IMR-90 (cell line): ENCODE results near the gene POLR3B. TPM values are rescaled to one million over a fixed set of nuclear protein-coding genes. Genes with fewer than 3 reads are reported as not detected.

Experiments
- ATAC-seq: fragments of 200-7000 bp; cut with Tn5 transposase; 2 replicates; pipeline ENCODE4 v1.9.1; 2020; ENCODE audit warnings: low read depth, mild to moderate bottlenecking, moderate library complexity
- BruUV-seq: library from RNA; stranded (reverse); fragments of 400-500 nt; replicated peaks from 2 replicates; lab custom pipeline; 2021; lab: Mats Ljungman, UMichigan
- CTCF ChIA-PET: fragments of 300-600 bp; formaldehyde crosslinking; extraction: SDS; loops from one replicate; lab custom pipeline; 2021; ENCODE audit warnings: antibody characterized with exemption; lab: Yijun Ruan, JAX
- POLR2A ChIA-PET: fragments of 300-600 bp; sonication (Branson Sonifier 250); formaldehyde crosslinking; loops from one replicate; lab custom pipeline; 2022; ENCODE audit warnings: antibody characterized with exemption; ENCODE audit not compliant: unreplicated experiment; lab: Charles Lee
- DNase-seq: peaks from one replicate; pipeline ENCODE4 v3.0.0; 2013
- H2AFZ ChIP-seq: replicated peaks from 2 replicates; pipeline ENCODE3; 2013; ENCODE audit warnings: low read length, mild to moderate bottlenecking; ENCODE audit not compliant: poor library complexity
- H2AK5ac ChIP-seq: 2 replicates; pipeline ENCODE4 v1.6.1; 2013; ENCODE audit warnings: low read depth, low read length, inconsistent platforms
- H2AK9ac ChIP-seq: replicated peaks from 2 replicates; pipeline ENCODE3; 2013; ENCODE audit warnings: mild to moderate bottlenecking, low read depth, low read length, moderate library complexity; ENCODE audit not compliant: poor library complexity
- H2BK120ac ChIP-seq: 2 replicates; pipeline ENCODE4 v1.6.1; 2013; ENCODE audit warnings: low read depth, low read length, inconsistent platforms
- H2BK15ac ChIP-seq: 3 replicates; pipeline ENCODE4 v1.6.1; 2013; ENCODE audit warnings: low read depth, low read length, inconsistent platforms
- H2BK20ac ChIP-seq: 2 replicates; pipeline ENCODE4 v1.6.1; 2013; ENCODE audit warnings: low read depth, mild to moderate bottlenecking, inconsistent platforms, low read length, moderate library complexity
- H2BK5ac ChIP-seq: 2 replicates; pipeline ENCODE4 v1.6.1; 2013; ENCODE audit warnings: mild to moderate bottlenecking, low read depth, low read length, inconsistent platforms; ENCODE audit not compliant: poor library complexity, severe bottlenecking
- H3K14ac ChIP-seq: replicated peaks from 2 replicates; pipeline ENCODE4 v1.6.1; 2013; ENCODE audit warnings: low read depth, low read length, inconsistent platforms
- H3K18ac ChIP-seq: 2 replicates; pipeline ENCODE4 v1.6.1; 2013; ENCODE audit warnings: low read depth, low read length, control low read depth
- H3K23ac ChIP-seq: 2 replicates; pipeline ENCODE4 v1.6.1; 2013; ENCODE audit warnings: low read depth, low read length, inconsistent platforms
- H3K27ac ChIP-seq: 2 replicates; pipeline ENCODE4 v1.5.1; 2013; ENCODE audit warnings: mild to moderate bottlenecking, control low read depth, low read length; ENCODE audit not compliant: insufficient read depth
- H3K27me3 ChIP-seq: 2 replicates; pipeline ENCODE4 v1.6.1; 2013; ENCODE audit warnings: low read length; ENCODE audit not compliant: control insufficient read depth, insufficient read depth
- H3K36me3 ChIP-seq: 2 replicates; pipeline ENCODE4 v1.6.1; 2013; ENCODE audit warnings: low read length, mixed read lengths; ENCODE audit not compliant: control insufficient read depth, insufficient read depth
- H3K4ac ChIP-seq: 2 replicates; pipeline ENCODE4 v1.6.1; 2013; ENCODE audit warnings: low read depth, low read length, inconsistent platforms
- H3K4me1 ChIP-seq: 2 replicates; pipeline ENCODE4 v1.6.1; 2013; ENCODE audit warnings: low read length, mixed read lengths; ENCODE audit not compliant: control insufficient read depth, insufficient read depth
- H3K4me2 ChIP-seq: 2 replicates; pipeline ENCODE4 v1.6.1; 2013; ENCODE audit warnings: low read depth, mild to moderate bottlenecking, control low read depth, low read length, moderate library complexity
- H3K4me3 ChIP-seq: 2 replicates; pipeline ENCODE4 v1.5.1; 2013; ENCODE audit warnings: low read depth, mild to moderate bottlenecking, control low read depth, low read length, moderate library complexity; ENCODE audit not compliant: insufficient read depth
- H3K56ac ChIP-seq: 2 replicates; pipeline ENCODE4 v1.6.1; 2013; ENCODE audit warnings: low read length, inconsistent platforms; ENCODE audit not compliant: insufficient read depth; ENCODE audit errors: extremely low read depth
- H3K79me1 ChIP-seq, 2 experiments: 2 replicates each; pipeline ENCODE4 v1.6.1; 2013; ENCODE audit warnings: low read length in 2 of 2, inconsistent platforms in 1 of 2, low read depth in 1 of 2
- H3K9ac ChIP-seq: 2 replicates; pipeline ENCODE4 v1.6.1; 2013; ENCODE audit warnings: low read depth, low read length, control low read depth
- H3K9me1 ChIP-seq: 2 replicates; pipeline ENCODE4 v1.6.1; 2013; ENCODE audit warnings: low read length, inconsistent platforms; ENCODE audit not compliant: insufficient read depth
- H3K9me3 ChIP-seq: 2 replicates; pipeline ENCODE4 v1.6.1; 2013; ENCODE audit warnings: low read length; ENCODE audit not compliant: control insufficient read depth, insufficient read depth
- H4K20me1 ChIP-seq: 2 replicates; pipeline ENCODE4 v1.6.1; 2013; ENCODE audit warnings: low read length, inconsistent platforms; ENCODE audit not compliant: insufficient read depth
- H4K5ac ChIP-seq: 2 replicates; pipeline ENCODE4 v1.6.1; 2013; ENCODE audit warnings: mild to moderate bottlenecking, low read depth, low read length, control low read depth
- H4K8ac ChIP-seq, 2 experiments: 2 replicates each; pipeline ENCODE4 v1.6.1; 2013; ENCODE audit warnings: low read depth in 2 of 2, low read length in 2 of 2, control low read depth in 1 of 2, inconsistent platforms in 1 of 2
- H4K91ac ChIP-seq: 2 replicates; pipeline ENCODE4 v1.6.1; 2013; ENCODE audit warnings: low read depth, low read length, inconsistent platforms; ENCODE audit not compliant: insufficient read depth
- POLR2A ChIP-seq: IDR thresholded peaks from 2 replicates; pipeline ENCODE4 v1.6.1; 2012; ENCODE audit warnings: mild to moderate bottlenecking, low read depth, low read length
- WGBS, 2 experiments: methylation state at CpG; one replicate each; pipeline versions ENCODE4 v1.1.5 to v1.1.7; 2013; ENCODE audit warnings: missing lambda C conversion rate in 2 of 2; ENCODE audit not compliant: insufficient read length in 1 of 2; ENCODE audit errors: extremely low coverage in 2 of 2; 5-methylcytosine and 5-hydroxymethylcytosine counted together
- dilution Hi-C: fragments of 300-500 bp; cut with HindIII; formaldehyde crosslinking; loops from one replicate; pipeline ENCODE4 v1.14.3; 2018; ENCODE audit warnings: low sequenced_read_pairs; ENCODE audit not compliant: unreplicated experiment
- in situ Hi-C: fragments of 300-500 bp; cut with MboI; formaldehyde crosslinking; loops from 3 replicates; pipeline ENCODE4 v1.14.3; 2019; ENCODE audit warnings: low sequenced_read_pairs, inconsistent platforms, mixed read lengths
- intact Hi-C: fragments of 100-400 bp; cut with micrococcal nuclease; formaldehyde crosslinking; loops from 2 replicates; pipeline ENCODE4 v1.10.0; 2022
- polyA plus RNA-seq, 3 experiments: library from polyadenylated mRNA; depleted of rRNA; stranded (reverse); fragments of >200 nt; gene quantifications; 2 replicates each; pipeline ENCODE4 v1.2.3, GENCODE V29; 2012; ENCODE audit warnings: low replicate concordance in 1 of 3
- total RNA-seq: library from RNA; depleted of rRNA; stranded (reverse); fragments of >200 nt; gene quantifications from 2 replicates; pipeline ENCODE4 v1.2.3, GENCODE V29; 2012

The POLR3B gene
- total and polyA plus RNA-seq, 2 of the 4 experiments (the other 2 are of a cell fraction): 6.9 to 15.4 TPM

- intact Hi-C loops: loop anchor here (2.0 to 5.0 kb wide), 2 partner anchors 474 to 717 kb away; no protein-coding TSS in a partner anchor
- no peak for TF ChIP-seq POLR2A
- Histone ChIP-seq H3K4me2 (no peak overlapping the region), H3K9ac (no peak overlapping the region), H4K91ac (no peak overlapping the region), H4K8ac (no peak overlapping the region), H3K18ac (no peak overlapping the region), H2BK20ac (no peak overlapping the region), H3K27me3 (no peaks in the 10 kb centered on the region), H3K36me3 (peaks cover 7% of the 10 kb centered on the region), H3K4ac (no peak overlapping the region), H2BK5ac (no peak overlapping the region), H2AFZ (no peak overlapping the region), H4K5ac (no peak overlapping the region), H2BK120ac (no peak overlapping the region), H3K27ac (no peak overlapping the region), H3K14ac (no peak overlapping the region), H4K20me1 (no peaks in the 10 kb centered on the region), H3K23ac (no peak overlapping the region), H3K56ac (no peak overlapping the region), H2AK9ac (no peak overlapping the region), H3K4me1 (no peaks in the 10 kb centered on the region), H2BK15ac (no peak overlapping the region), H3K9me1 (no peaks in the 10 kb centered on the region), H3K79me1 (peaks cover 0 to 4% of the 10 kb centered on the region in 2 experiments; a peak in 2 of 4 replicates), H2AK5ac (no peak overlapping the region), H3K4me3 (no peak overlapping the region), H3K9me3 (no peaks in the 10 kb centered on the region)
- DNase-seq: no peak
- CTCF ChIA-PET: interaction anchor here (0.7 kb wide), 1 partner anchor 42 kb away, joined by 3 read pairs; no protein-coding TSS in a partner anchor
- BruUV-seq: no TSS peak
- ATAC-seq: no peak
- no CpG with 5 or more reads among the region's 1 CpG for WGBS, 2 experiments
- in situ Hi-C loops: loop anchor here (5.0 to 10.0 kb wide), 2 partner anchors 457 to 529 kb away; no protein-coding TSS in a partner anchor
- POLR2A ChIA-PET: no interaction called here
- dilution Hi-C loops: loop anchor here (25.0 kb wide), 1 partner anchor 524 kb away; no protein-coding TSS in a partner anchor
These were observed 30.4 kb downstream of the POLR3B start for GRCh38 chr12:106387848-106388377.
